GM19099 (cell line): ENCODE measurements around the gene CYB561A3.

ENCODE experiments used
- POLR2A ChIP-seq: IDR thresholded peaks from 3 replicates; pipeline ENCODE4 v1.6.1; 2011; ENCODE audit warnings: low read depth; ENCODE audit not compliant: insufficient read length; ENCODE audit errors: extremely low read depth

The CYB561A3 gene

GRCh38 chr11:61356706-61357105 lies 5.0 kb downstream of the CYB561A3 start:
- no peak for TF ChIP-seq POLR2A

- no peak for TF ChIP-seq POLR2A
Observed at GRCh38 chr11:61354208-61354607, 7.5 kb downstream of the CYB561A3 start.

- no peak for TF ChIP-seq POLR2A
Observed at GRCh38 chr11:61353131-61354067, 8.3 kb downstream of the CYB561A3 start.

- TF ChIP-seq POLR2A: no peak
Observed at GRCh38 chr11:61352038-61352437, 9.6 kb downstream of the CYB561A3 start.

GRCh38 chr11:61350803-61351202 lies 10.9 kb downstream of the CYB561A3 start:
- no peak for TF ChIP-seq POLR2A

- no peak for TF ChIP-seq POLR2A
Observed at GRCh38 chr11:61350336-61350735, 11.3 kb downstream of the CYB561A3 start.

GRCh38 chr11:61349916-61350315 lies 11.8 kb downstream of the CYB561A3 start:
- no peak for TF ChIP-seq POLR2A

GRCh38 chr11:61349189-61349751 lies 12.4 kb downstream of the CYB561A3 start:
- no peak for TF ChIP-seq POLR2A

GRCh38 chr11:61347916-61348461 lies 13.7 kb downstream of the CYB561A3 start:
- TF ChIP-seq POLR2A: no peak

- TF ChIP-seq POLR2A: no peak
Observed at GRCh38 chr11:61345954-61346843, 15.5 kb downstream of the CYB561A3 start.

GRCh38 chr11:61345170-61345610 lies 16.5 kb downstream of the CYB561A3 start:
- TF ChIP-seq POLR2A: no peak

- TF ChIP-seq POLR2A: no peak
Observed at GRCh38 chr11:61343792-61344745, 17.6 kb downstream of the CYB561A3 start.

GRCh38 chr11:61342207-61342803 lies 19.4 kb downstream of the CYB561A3 start:
- TF ChIP-seq POLR2A: no peak

GRCh38 chr11:61341706-61342105 lies 20.0 kb downstream of the CYB561A3 start:
- TF ChIP-seq POLR2A: no peak

- no peak for TF ChIP-seq POLR2A
Observed at GRCh38 chr11:61340979-61341378, 20.7 kb downstream of the CYB561A3 start.
